DND-41 (cell line): ENCODE results near the gene NXT2.

ENCODE experiments used
- ATAC-seq: fragments of 200-7000 bp; cut with Tn5 transposase; 3 replicates; pipeline ENCODE4 v1.9.1; 2021; ENCODE audit warnings: low read depth; ENCODE audit not compliant: insufficient read depth
- DNase-seq: peaks from one replicate; pipeline ENCODE4 v3.0.0-alpha.2; 2020
- H2AFZ ChIP-seq: 2 replicates; pipeline ENCODE4 v1.6.0; 2012; ENCODE audit warnings: low read depth, low read length
- H3K27ac ChIP-seq: 2 replicates; pipeline ENCODE4 v1.5.1; 2012; ENCODE audit warnings: low read length, inconsistent platforms
- H3K27me3 ChIP-seq: fragments of 200-600 bp; sonication (generic); 2 replicates; pipeline ENCODE4 v1.6.0; 2012; ENCODE audit warnings: low read length, mild to moderate bottlenecking, inconsistent platforms; ENCODE audit not compliant: insufficient read depth, poor library complexity
- H3K36me3 ChIP-seq: 2 replicates; pipeline ENCODE4 v1.5.1; 2012; ENCODE audit warnings: low read length, inconsistent platforms; ENCODE audit not compliant: insufficient read depth
- H3K4me1 ChIP-seq: 2 replicates; pipeline ENCODE4 v1.5.1; 2012; ENCODE audit warnings: mild to moderate bottlenecking, low read length; ENCODE audit not compliant: insufficient read depth
- H3K4me2 ChIP-seq: 2 replicates; pipeline ENCODE4 v1.6.0; 2012; ENCODE audit warnings: mild to moderate bottlenecking, moderate library complexity, low read length, inconsistent platforms; ENCODE audit not compliant: insufficient read depth
- H3K4me3 ChIP-seq, 2 experiments: fragments of 200-600 bp in 1 of 2; shearing (Covaris generic) in 1 of 2; 2 replicates each; pipeline ENCODE4 v1.5.1; 2012 to 2016; ENCODE audit warnings: inconsistent platforms in 2 of 2, low read length in 2 of 2, mild to moderate bottlenecking in 2 of 2, low read depth in 1 of 2, moderate library complexity in 1 of 2
- H3K79me2 ChIP-seq: 2 replicates; pipeline ENCODE4 v1.6.0; 2012; ENCODE audit warnings: low read length, inconsistent platforms; ENCODE audit not compliant: insufficient read depth
- H3K9ac ChIP-seq: 2 replicates; pipeline ENCODE4 v1.6.0; 2012; ENCODE audit warnings: low read depth, mild to moderate bottlenecking, inconsistent platforms, low read length, moderate library complexity
- H3K9me3 ChIP-seq: 2 replicates; pipeline ENCODE4 v1.5.1; 2012; ENCODE audit warnings: low read length, moderate library complexity, mild to moderate bottlenecking, inconsistent platforms; ENCODE audit not compliant: insufficient read depth, severe bottlenecking
- H4K20me1 ChIP-seq: 2 replicates; pipeline ENCODE4 v1.6.0; 2012; ENCODE audit warnings: low read length; ENCODE audit not compliant: insufficient read depth
- EZH2 ChIP-seq: IDR thresholded peaks from 3 replicates; pipeline ENCODE4 v1.6.1; 2012; ENCODE audit warnings: borderline replicate concordance, low read depth, mild to moderate bottlenecking, moderate library complexity, low read length, inconsistent platforms; ENCODE audit not compliant: severe bottlenecking
- TF ChIP-seq, protein P1 (sequence below): IDR thresholded peaks from 2 replicates; pipeline ENCODE4 v1.5.1; 2012; ENCODE audit warnings: borderline replicate concordance, low read length, moderate library complexity, mild to moderate bottlenecking; ENCODE audit not compliant: poor library complexity, severe bottlenecking; ENCODE audit errors: extremely low read depth

NXT2 gene

DNA sequence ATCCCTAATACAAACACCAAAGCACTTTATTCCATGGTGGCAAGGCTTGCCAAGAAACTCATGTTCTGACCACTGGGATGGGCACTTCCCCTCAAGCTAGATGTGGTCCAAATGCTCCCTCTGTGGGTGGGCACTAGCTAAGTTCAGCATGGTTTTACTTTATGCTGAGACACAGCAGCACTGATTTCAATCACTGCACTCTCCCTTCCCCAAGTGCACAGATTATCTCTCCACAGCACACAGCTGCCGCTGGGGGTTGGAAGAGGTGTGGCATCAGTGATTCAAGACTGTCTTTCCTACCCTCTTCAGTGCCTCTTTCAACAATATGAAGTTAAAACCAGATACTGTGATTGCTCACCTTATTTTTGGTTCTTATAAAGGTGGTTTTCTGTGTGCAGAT is 38.2 kb upstream of the NXT2 start:
- H4K20me1 ChIP-seq: no peaks in the 10 kb centered on the region
- H3K4me3 ChIP-seq: no peak overlapping the region
- no peaks in the 10 kb centered on the region for H3K4me1 ChIP-seq
- DNase-seq (no peak), ATAC-seq (no peak)
- no peaks in the 10 kb centered on the region for H3K79me2 ChIP-seq
- H3K4me2 ChIP-seq: no peak overlapping the region
- H3K27ac ChIP-seq: no peak overlapping the region
- H3K36me3 ChIP-seq: no peaks in the 10 kb centered on the region
- H3K9me3 ChIP-seq: no peaks in the 10 kb centered on the region
- H3K9ac ChIP-seq: no peak overlapping the region
- TF ChIP-seq, protein P1, sequence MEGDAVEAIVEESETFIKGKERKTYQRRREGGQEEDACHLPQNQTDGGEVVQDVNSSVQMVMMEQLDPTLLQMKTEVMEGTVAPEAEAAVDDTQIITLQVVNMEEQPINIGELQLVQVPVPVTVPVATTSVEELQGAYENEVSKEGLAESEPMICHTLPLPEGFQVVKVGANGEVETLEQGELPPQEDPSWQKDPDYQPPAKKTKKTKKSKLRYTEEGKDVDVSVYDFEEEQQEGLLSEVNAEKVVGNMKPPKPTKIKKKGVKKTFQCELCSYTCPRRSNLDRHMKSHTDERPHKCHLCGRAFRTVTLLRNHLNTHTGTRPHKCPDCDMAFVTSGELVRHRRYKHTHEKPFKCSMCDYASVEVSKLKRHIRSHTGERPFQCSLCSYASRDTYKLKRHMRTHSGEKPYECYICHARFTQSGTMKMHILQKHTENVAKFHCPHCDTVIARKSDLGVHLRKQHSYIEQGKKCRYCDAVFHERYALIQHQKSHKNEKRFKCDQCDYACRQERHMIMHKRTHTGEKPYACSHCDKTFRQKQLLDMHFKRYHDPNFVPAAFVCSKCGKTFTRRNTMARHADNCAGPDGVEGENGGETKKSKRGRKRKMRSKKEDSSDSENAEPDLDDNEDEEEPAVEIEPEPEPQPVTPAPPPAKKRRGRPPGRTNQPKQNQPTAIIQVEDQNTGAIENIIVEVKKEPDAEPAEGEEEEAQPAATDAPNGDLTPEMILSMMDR: no peak
- H2AFZ ChIP-seq: no peak overlapping the region
- no peaks in the 10 kb centered on the region for H3K27me3 ChIP-seq

DNA sequence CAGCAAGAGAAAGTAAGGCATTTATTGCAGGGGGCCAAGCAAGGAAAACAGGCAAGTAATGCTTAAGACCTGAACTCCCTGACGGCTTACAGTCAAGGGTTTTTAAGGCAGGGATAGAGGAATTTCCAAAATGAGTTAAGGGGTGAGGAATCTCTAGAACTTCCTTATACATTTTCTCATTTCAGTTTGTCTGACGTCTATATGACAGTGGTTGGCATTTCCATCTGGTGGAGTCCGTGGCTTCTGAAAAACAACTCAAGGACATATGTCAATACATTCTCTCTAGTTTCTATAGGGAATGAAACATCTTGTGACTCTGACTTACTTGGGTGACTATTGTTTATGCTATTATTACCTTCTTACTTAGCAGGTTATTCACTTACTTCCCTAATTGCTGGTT is 35.5 kb upstream of the NXT2 start:
- no peak for TF ChIP-seq EZH2
- TF ChIP-seq, protein P1: no peak

GRCh38 chrX:109508915-109509314 is 27.7 kb upstream of the NXT2 start:
- TF ChIP-seq, protein P1: no peak
- no peak for TF ChIP-seq EZH2
- Histone ChIP-seq H3K4me2 (no peak overlapping the region), H2AFZ (no peak overlapping the region), H3K4me3 (no peak overlapping the region), H3K9ac (no peak overlapping the region), H3K27ac (no peak overlapping the region), H3K27me3 (no peaks in the 10 kb centered on the region), H3K36me3 (no peaks in the 10 kb centered on the region), H3K4me1 (no peaks in the 10 kb centered on the region), H4K20me1 (no peaks in the 10 kb centered on the region), H3K9me3 (no peaks in the 10 kb centered on the region), H3K79me2 (no peaks in the 10 kb centered on the region)
- DNase-seq: no peak
- ATAC-seq: no peak

More for the DNA sequence above, 35.5 kb upstream of the NXT2 start:
- Histone ChIP-seq H3K36me3 (no peaks in the 10 kb centered on the region), H2AFZ (no peak overlapping the region), H3K4me2 (no peak overlapping the region), H3K27me3 (no peaks in the 10 kb centered on the region), H3K4me3 (no peak overlapping the region), H3K4me1 (no peaks in the 10 kb centered on the region), H4K20me1 (no peaks in the 10 kb centered on the region), H3K27ac (no peak overlapping the region), H3K79me2 (no peaks in the 10 kb centered on the region), H3K9me3 (no peaks in the 10 kb centered on the region), H3K9ac (no peak overlapping the region)
- DNase-seq (no peak), ATAC-seq (no peak)

GRCh38 chrX:109511113-109511512 is 25.5 kb upstream of the NXT2 start:
- no peaks in the 10 kb centered on the region for H3K4me1 ChIP-seq
- H3K9me3 ChIP-seq: no peaks in the 10 kb centered on the region
- ATAC-seq (no peak), DNase-seq (no peak)
- H3K27me3 ChIP-seq: no peaks in the 10 kb centered on the region
- H3K27ac ChIP-seq: no peak overlapping the region
- no peaks in the 10 kb centered on the region for H3K79me2 ChIP-seq
- H3K4me2 ChIP-seq: no peak overlapping the region
- H3K9ac ChIP-seq: no peak overlapping the region
- TF ChIP-seq, protein P1: no peak
- no peak for TF ChIP-seq EZH2
- no peak overlapping the region for H2AFZ ChIP-seq
- H3K36me3 ChIP-seq: no peaks in the 10 kb centered on the region
- H4K20me1 ChIP-seq: no peaks in the 10 kb centered on the region
- H3K4me3 ChIP-seq: no peak overlapping the region
